Natural killer cell treated with Interleukin-12 subunit alpha and Interleukin-12 subunit beta and Interleukin-15 and Interleukin-18, amount 100 ng/mL, for 72 hours (primary cell): ENCODE results near the gene MZF1. TPM values are rescaled to one million over a fixed set of nuclear protein-coding genes. Genes with fewer than 3 reads are reported as not detected.
"Not testable (repeated sequence)": the region's sequence is repeated elsewhere in the genome, so short reads cannot be mapped to it uniquely, and the experiment has no call there.

Experiments used
- ATAC-seq, 2 donors: fragments of 150-1000 bp; cut with Tn5 transposase in 1 of 2; sonication (Bioruptor Pico), chemical (Tn5 transposase) in 1 of 2; 2 replicates each; pipeline ENCODE4 v1.10.0; 2021
- DNase-seq: peaks from one replicate; pipeline ENCODE4 v3.0.0; 2022; ENCODE audit warnings: low spot score
- H3K27ac Mint-ChIP-seq, 2 donors: 1 replicate in 1 of 2; 2 replicates in 1 of 2; pipeline ENCODE4 v1.8.0; 2022; ENCODE audit warnings: mixed read lengths in 2 of 2, mild to moderate bottlenecking in 1 of 2, moderate library complexity in 1 of 2
- H3K27me3 Mint-ChIP-seq, 2 donors: 1 replicate in 1 of 2; 2 replicates in 1 of 2; pipeline ENCODE4 v1.8.0; 2022; ENCODE audit warnings: mixed read lengths in 2 of 2
- H3K36me3 Mint-ChIP-seq: one replicate; pipeline ENCODE4 v1.8.0; 2022; ENCODE audit warnings: mixed read lengths
- H3K4me1 Mint-ChIP-seq, 2 donors: 1 replicate in 1 of 2; 2 replicates in 1 of 2; pipeline ENCODE4 v1.8.0; 2022; ENCODE audit warnings: low read depth in 2 of 2, mixed read lengths in 2 of 2, mild to moderate bottlenecking in 1 of 2
- H3K4me3 Mint-ChIP-seq: one replicate; pipeline ENCODE4 v1.8.0; 2022; ENCODE audit warnings: mixed read lengths
- H3K9me3 Mint-ChIP-seq: 2 replicates; pipeline ENCODE4 v1.8.0; 2022; ENCODE audit warnings: mixed read lengths
- total RNA-seq, 2 donors: library from RNA; stranded (reverse); gene quantifications; one replicate each; pipeline ENCODE4 v1.2.3, GENCODE V29; 2022

Gene MZF1
- 10 to 100 TPM; 20.9 to 28.8 TPM for total RNA-seq

DNA sequence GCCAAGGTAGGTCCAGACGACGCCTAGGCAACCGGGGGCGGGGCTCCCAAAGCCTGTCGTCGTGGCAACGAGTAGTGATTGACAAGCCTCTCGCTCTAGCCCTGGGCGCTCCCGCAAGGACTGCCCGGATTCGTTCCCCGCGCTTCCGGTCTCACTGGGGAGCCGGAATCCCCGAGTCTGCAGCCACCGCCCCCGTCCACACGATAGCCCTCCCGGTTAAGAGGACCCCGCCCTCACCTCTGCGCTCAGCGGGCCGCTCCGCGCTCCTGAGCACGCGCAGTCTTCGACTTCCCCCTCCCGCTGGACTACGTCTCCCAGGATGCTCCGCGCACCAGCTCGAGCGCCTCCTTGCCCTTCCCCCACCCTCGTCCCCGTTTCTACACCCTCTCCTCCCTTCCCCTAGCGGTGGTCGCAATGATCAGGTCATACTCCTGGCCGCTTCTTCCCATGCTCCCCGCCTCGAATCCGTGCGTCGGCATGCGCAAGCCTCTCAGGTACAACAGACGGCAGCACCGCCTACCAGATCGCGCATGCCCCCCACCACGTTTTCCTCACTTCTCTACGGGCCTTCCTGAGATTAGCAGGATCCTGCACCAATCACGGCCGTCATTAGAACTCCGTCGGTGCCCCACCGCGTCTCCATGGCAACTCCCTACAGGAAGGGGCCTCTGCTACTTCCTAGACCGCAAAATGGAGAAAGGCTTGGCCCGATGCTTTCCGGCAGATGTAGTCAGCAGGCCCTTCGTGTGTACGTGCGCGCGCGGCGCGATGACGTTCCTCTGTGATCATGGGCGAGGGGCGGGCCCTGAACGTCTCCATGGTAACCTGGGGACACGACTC, at the start of gene MZF1:
TSS of gene MZF1 (minus strand) at position 518 of the 840 bp plus-strand sequence. CDS start 1,946 bp downstream, outside the sequence.
- Mint-ChIP-seq H3K27ac (peak within 1 kb of the TSS; percentile 96 to 98), H3K4me3 (peak within 1 kb of the TSS; percentile 97), H3K4me1 (peaks cover 36 to 41% of the 10 kb centered on the region in 2 donors), H3K27me3 (no peaks in the 10 kb centered on the region), H3K36me3 (peaks cover 6% of the 10 kb centered on the region), H3K9me3 (peaks cover 3% of the 10 kb centered on the region)
- peak; percentile 81 to 84 for ATAC-seq
- DNase-seq: peak; percentile 100

DNA sequence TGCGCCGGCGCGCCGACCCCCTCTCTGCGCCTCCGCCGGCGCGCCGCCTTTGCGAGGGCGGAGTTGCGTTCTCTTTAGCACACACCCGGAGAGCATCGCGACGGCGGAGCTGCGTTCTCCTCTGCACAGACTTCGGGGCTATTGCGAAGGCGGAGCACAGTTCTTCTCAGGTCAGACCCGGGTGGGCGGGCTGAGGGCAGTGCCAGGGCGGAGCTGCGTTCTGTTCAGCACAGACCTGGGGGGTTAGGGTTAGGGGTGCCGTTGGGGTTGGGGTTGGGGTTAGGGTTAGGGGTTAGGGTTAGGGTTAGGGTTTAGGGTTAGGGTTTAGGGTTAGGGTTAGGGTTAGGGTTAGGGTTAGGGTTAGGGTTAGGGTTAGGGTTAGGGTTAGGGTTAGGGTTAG, 34.1 kb upstream of the MZF1 start:
- H3K4me3 Mint-ChIP-seq, H3K36me3 Mint-ChIP-seq, DNase-seq, H3K9me3 Mint-ChIP-seq, H3K27ac Mint-ChIP-seq, H3K4me1 Mint-ChIP-seq, ATAC-seq, H3K27me3 Mint-ChIP-seq: not testable (repeated sequence)

DNA sequence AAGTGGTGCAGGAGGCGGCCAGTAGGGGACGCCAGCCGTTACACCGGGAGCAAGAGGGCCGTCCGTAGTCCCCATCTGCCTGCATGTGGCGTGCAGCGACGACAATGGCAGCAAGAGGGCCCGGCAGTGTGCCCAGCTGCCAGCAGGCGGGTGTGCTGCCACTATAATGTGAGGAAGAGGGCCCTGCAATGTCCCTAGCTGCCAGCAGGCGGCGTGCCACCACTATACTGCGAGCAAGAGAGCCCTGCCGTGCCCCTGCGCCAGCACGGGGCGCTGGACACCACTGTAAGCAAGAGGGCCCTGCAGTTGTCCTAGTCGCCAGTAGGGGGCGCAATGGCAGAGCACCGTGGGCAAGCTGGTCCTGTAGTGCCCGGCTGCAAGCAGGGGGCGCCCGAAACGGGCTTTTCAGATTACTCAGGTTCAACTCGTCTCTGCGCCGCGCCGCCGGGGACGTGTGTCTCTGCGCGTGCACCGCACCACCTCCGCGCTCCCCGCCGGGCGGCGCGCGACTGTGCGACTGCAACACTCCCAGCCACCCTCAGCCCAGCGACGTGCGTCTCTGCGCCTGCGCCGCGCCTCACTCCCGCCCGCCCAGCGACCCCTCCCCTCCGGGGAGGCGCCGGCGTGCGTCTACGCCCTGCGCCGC, 33.2 kb upstream of the MZF1 start:
- not testable (repeated sequence) for DNase-seq, H3K4me3 Mint-ChIP-seq, H3K9me3 Mint-ChIP-seq, H3K27ac Mint-ChIP-seq, H3K36me3 Mint-ChIP-seq, ATAC-seq, H3K27me3 Mint-ChIP-seq, H3K4me1 Mint-ChIP-seq

DNA sequence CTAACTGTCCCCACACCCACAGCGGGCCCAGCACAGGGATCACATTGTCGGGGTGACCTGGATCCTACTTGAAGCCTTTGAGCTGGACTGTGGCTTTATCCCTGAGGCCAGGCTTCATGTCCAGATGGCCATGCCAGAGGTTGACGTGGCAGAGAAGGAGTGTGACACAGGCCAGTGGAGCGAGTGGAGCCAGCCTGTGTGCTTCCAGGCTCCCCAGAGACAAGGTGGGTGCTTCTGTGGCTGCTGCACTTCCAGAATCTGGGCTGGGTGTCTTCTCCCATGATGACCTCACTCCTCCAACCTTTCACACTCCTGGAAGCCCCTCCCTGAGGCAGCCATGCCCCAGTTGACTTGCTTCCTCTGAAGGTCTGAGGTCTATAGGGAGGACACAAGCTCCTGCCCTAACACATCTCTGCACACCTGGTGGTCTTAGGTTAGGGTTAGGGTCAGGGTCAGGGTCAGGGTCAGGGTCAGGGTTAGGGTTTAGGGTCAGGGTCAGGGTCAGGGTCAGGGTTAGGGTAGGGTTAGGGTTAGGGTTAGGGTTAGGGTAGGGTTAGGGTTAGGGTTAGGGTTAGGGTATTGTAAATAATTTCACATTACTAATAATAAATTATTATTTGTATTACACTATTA, 13.1 kb upstream of the MZF1 start:
- Mint-ChIP-seq H3K4me1 (peaks cover 2 to 3% of the 10 kb centered on the region in 2 donors), H3K27ac (no peak overlapping the region), H3K27me3 (no peaks in the 10 kb centered on the region), H3K4me3 (no peak overlapping the region), H3K9me3 (no peaks in the 10 kb centered on the region), H3K36me3 (peaks cover 3% of the 10 kb centered on the region)
- DNase-seq (no peak), ATAC-seq (no peak)

DNA sequence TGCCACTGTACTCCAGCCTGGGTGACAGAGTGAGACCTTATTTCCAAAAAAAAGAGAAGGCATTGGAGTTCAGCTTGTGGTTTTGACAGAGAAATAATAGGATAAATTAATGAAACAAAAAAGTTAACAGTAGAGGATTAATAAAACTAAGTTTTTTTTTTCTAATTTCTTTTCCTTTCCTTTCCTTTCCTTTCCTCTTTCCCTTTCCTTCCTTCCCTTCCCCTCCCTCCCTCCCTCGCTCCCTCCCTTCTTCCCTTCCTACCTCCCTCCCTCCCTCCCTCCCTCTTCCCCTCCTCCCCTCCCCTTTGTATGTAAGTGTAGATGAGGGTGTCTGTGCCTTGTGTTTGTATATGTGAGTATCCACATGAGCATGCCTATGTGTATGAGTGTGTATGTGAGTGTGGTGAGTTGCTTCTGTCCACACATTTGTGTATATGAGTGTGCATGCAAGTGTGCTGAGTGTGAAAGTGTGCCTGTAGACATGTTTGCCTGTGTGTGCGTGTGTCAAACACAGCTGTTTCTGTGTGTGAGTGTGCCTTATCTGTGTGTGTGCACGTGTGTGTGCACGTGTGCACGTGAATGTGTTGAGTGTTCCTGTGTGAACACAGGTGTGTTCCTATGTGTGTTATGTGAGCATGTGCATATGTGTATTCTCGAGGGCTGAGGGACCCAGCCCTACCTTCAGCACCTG, 12.5 kb upstream of the MZF1 start:
- DNase-seq: no peak
- peaks cover 8 to 9% of the 10 kb centered on the region in 2 donors for H3K4me1 Mint-ChIP-seq
- no peak overlapping the region for H3K27ac Mint-ChIP-seq
- no peak overlapping the region for H3K4me3 Mint-ChIP-seq
- H3K9me3 Mint-ChIP-seq: no peaks in the 10 kb centered on the region
- peaks cover 5% of the 10 kb centered on the region for H3K36me3 Mint-ChIP-seq
- no peaks in the 10 kb centered on the region for H3K27me3 Mint-ChIP-seq
- no peak for ATAC-seq

DNA sequence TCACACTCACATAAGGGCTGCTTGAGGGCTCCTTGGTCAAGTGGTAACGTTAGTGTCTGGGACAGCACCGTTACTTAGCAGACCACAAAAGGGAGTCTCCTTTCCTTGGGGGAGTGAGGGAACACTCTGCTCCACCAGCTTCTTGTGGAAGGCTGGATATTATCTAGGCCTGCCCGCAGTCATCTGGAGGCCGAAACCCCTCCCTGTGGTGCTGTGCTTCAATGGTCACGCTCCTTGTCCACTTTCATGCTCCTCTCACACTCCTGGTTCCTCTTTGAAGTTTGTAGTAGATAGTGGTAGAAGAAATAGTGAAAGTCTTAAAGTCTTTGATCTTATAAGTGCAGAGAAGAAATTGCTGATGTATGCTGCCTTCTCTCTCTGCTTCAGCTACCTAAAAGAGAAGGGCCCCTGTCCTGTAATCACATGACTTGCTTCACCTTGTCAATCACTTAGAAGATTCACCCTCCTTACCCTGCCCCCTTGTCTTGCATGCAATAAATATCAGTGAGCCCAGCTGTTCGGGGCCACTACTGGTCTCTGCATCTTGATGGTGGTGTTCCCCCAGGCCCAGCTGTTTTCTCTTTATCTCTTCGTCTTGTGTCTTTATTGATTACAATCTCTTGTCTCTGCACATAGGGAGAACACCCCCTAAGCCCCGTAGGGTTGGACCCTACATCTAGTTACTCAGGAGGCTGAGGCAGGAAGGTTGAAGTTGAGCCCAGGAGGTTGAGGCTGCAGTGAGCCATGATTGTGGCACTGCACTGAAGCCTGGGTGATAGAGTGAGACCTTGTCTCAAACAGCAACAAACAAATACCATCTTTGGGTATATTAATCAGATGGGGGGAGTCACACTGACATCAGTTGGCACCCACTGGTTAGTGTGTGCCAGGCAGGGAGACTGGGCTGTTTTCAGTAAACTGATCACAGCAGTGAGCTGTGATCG, 11.6 kb upstream of the MZF1 start:
- peaks cover 5% of the 10 kb centered on the region for H3K36me3 Mint-ChIP-seq
- no peaks in the 10 kb centered on the region for H3K9me3 Mint-ChIP-seq

DNA sequence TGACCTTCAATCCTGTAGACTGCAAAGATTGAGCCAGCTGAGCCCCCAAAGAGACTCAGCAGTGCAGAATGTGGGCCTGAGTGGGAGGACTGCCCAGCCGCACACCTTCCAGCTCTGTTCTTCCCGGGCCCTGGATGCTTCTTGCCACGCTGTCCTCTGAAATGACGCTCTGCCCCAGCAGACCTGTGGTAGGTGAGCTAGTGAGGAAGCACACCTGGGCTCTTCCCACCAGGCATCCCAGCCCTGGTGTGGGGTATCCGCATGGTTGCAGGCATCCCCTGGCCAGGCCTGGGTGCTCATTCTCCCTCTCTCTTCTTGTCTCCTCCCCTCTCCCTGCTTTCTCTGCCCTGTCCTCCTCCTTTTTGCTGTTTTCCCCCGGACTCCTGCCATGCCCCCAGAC, 9.8 kb upstream of the MZF1 start:
- DNase-seq (no peak), ATAC-seq (no peak)
- Mint-ChIP-seq H3K27me3 (no peaks in the 10 kb centered on the region), H3K27ac (no peak overlapping the region), H3K36me3 (peaks cover 5% of the 10 kb centered on the region), H3K9me3 (no peaks in the 10 kb centered on the region), H3K4me3 (no peak overlapping the region), H3K4me1 (peaks cover 11 to 17% of the 10 kb centered on the region in 2 donors)

More for the DNA sequence above, 11.6 kb upstream of the MZF1 start:
- no peak for ATAC-seq
- Mint-ChIP-seq H3K27me3 (no peaks in the 10 kb centered on the region), H3K27ac (no peak overlapping the region), H3K4me1 (peaks cover 8 to 11% of the 10 kb centered on the region in 2 donors), H3K4me3 (no peak overlapping the region)
- no peak for DNase-seq

DNA sequence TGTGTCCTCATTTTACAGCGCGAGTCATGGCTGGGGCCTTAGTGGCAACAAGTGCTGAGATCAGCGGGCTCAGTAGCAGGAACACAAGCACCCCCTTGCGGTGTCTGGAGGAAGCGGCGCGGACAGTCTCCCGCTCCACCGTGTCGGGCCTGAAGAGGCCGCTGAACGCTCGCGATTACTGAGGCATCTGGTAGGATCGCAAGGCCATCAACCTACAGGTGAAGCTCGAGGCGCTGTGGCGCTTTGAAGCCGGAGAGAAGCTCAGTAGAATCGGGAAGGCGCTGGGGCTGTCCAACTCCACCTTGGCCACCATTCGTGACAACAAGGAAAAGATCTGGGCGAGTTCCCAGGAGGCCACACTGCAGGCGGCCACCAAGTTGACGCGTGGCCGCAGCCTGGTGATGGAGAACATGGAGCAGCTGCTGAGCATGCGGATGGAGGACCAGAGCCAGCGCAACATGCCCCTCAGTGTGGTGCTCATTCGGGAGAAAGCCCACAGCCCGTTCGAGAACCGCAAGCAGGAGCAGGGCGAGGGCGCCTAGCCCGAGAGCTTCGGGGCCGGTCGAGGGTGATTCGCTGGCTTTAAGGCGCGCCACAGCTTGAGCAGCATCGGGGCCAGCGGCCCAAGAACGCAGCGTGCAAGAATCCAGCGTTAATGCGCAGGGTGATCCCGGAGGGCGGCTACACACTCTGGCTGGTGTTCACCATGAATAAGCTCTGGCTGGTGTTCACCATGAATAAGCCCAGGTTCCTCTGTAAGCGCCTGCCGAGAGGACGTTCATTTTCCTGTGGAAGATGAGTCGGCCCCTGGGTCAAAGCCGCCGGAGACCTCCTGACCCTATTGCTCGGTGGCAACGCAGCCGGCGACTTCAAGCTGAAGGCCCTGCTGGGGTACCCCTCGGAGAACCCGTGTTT, 8.3 kb upstream of the MZF1 start:
- peaks cover 5% of the 10 kb centered on the region for H3K36me3 Mint-ChIP-seq
- H3K9me3 Mint-ChIP-seq: no peaks in the 10 kb centered on the region
- H3K27ac Mint-ChIP-seq: peak overlapping the region in 1 of 2 donors; percentile 89
- ATAC-seq: peak; percentile 96 to 98
- DNase-seq: peak; percentile 90
- no peaks in the 10 kb centered on the region for H3K27me3 Mint-ChIP-seq
- peaks cover 16 to 17% of the 10 kb centered on the region in 2 donors for H3K4me1 Mint-ChIP-seq
- no peak overlapping the region for H3K4me3 Mint-ChIP-seq

DNA sequence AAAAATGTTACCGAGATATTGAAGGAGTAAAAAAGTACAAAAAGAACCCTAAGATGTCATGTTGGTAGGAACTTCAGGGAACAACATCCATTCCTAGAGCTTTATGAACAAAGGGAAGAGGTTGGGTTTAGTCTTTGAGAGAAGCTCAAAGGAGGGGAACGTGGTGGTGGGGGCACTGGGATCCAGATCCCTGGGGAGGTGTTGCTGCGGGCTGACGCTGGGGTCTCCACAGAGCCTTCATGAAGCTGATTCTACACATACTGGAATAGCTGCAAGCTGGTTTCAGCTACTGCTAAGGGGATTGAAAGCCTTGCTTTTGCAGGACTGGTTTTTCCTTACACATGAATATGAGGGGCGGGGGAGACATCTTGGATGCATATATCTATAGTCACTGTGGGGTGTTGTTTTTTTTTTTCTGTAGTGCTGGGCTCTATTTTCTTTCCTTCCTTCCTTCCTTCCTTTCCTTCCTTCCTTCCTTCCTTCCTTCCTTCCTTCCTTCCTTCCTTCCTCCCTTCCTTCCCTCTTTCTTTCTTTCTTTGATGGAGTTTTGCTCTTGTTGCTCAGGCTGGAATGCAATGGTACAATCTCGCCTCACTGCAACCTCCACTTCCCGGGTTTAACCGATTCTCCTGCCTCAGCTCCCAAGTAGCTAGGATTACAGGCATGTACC, 6.5 kb upstream of the MZF1 start:
- no peak for ATAC-seq
- Mint-ChIP-seq H3K27ac (peak overlapping the region; percentile 12 to 22), H3K4me3 (no peak overlapping the region), H3K4me1 (peaks cover 22% of the 10 kb centered on the region in 2 donors), H3K9me3 (no peaks in the 10 kb centered on the region), H3K36me3 (peaks cover 5% of the 10 kb centered on the region), H3K27me3 (no peaks in the 10 kb centered on the region)
- no peak for DNase-seq

DNA sequence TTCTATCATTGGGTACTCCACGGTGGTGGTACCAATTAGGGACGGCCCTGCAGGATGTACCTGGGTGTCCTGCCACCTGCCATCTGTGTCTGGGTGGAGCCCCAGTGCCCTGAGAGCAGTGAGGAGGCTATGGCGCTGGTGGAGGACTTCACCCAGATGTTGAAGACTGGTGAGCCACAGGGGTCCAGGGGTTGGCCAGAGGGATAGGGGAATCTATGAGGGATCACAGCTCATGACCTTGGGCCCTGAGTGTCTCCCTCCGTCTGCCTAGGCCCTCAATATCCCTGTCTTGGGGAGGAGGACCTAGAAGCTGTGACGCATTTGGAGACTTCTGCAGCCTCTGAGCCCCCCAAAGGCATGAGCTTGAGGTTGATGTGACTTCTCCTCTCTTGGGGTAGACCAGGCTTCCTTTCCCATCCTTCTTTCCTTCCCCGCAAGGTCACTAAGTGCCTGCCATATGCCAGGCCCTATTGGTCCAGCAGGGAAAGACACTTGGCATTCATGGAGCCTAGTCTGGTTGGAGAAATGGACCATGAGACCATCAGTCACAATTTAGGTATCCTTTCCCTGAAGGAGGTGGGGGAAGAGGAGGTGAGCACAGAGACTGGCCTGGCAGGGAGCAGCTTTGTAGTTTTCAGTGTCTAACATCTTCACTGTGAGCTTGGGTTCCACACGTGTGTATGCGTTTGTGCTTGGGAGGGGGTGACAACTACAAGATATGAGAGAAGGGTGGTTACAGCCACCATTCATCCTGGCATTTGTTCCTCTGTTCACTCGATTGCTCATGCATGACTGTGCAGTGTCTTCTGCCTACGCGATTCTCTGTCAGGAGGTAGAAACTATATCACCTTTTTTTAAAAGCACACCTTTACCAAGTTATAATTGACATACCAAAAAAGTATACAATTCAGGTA, 5.1 kb upstream of the MZF1 start:
- DNase-seq: no peak
- Mint-ChIP-seq H3K4me1 (peaks cover 31 to 32% of the 10 kb centered on the region in 2 donors), H3K27me3 (no peaks in the 10 kb centered on the region), H3K36me3 (peaks cover 11% of the 10 kb centered on the region), H3K9me3 (peaks cover 3% of the 10 kb centered on the region), H3K27ac (peak overlapping the region; percentile 12 to 22), H3K4me3 (peak overlapping the region; percentile 1)
- no peak for ATAC-seq

DNA sequence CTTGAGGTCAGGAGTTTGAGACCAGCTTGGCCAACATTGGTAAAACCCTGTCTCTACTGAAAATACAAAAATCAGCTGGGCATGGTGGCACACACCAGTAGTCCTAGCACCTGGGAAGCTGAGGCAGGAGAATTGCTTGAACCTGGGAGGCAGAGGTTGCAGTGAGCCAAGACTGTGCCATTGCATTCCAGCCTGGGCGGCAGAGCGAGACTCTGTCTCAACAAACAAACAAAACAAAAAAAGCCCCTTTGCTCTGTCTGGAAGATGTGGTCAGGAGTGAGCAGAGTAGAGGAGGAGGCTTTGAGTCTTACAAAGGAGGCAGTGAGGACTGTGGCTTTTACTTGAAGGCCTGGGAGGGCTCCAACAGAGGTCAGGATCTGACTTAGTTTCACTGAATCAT, 4.4 kb upstream of the MZF1 start:
- H3K27me3 Mint-ChIP-seq, H3K27ac Mint-ChIP-seq, DNase-seq, ATAC-seq, H3K9me3 Mint-ChIP-seq, H3K4me3 Mint-ChIP-seq: not testable (repeated sequence)
- Mint-ChIP-seq H3K36me3 (peaks cover 11% of the 10 kb centered on the region), H3K4me1 (peaks cover 35 to 36% of the 10 kb centered on the region in 2 donors)
